SK-N-MC (cell line): ENCODE data around the gene CRMP1.

ENCODE experiments used
- EZH2 ChIP-seq: fragments of 200-600 bp; sonication (generic); IDR thresholded peaks from one replicate; pipeline ENCODE4 v1.6.1; 2017; ENCODE audit warnings: antibody characterized with exemption
- POLR2AphosphoS5 ChIP-seq: IDR thresholded peaks from 2 replicates; pipeline ENCODE4 v1.6.1; 2012; ENCODE audit warnings: mild to moderate bottlenecking, low read depth, low read length, borderline replicate concordance

- TF ChIP-seq POLR2AphosphoS5 (no peak), EZH2 (no peak)
Measured at GRCh38 chr4:5813882-5814255, 79.0 kb downstream of the CRMP1 start.
